OCI-LY3 (cell line): ENCODE data around the gene ASCL5.
A peak's percentile ranks its signal among the peaks of the same experiment; 100 is the strongest.

Source experiments
- H2AFZ ChIP-seq: fragments of 200-600, 300-600 bp; shearing (Covaris generic); 2 replicates; pipeline ENCODE4 v1.6.0; 2014; ENCODE audit warnings: antibody characterized with exemption, low read depth, low read length
- H3K27ac ChIP-seq: fragments of 200-600, 300-600 bp; sonication (generic); 2 replicates; pipeline ENCODE4 v1.5.1; 2014; ENCODE audit warnings: mild to moderate bottlenecking, low read length, moderate library complexity, mixed read lengths
- H3K27me3 ChIP-seq: fragments of 200-600, 300-600 bp; sonication (generic); 2 replicates; pipeline ENCODE4 v1.6.1; 2014; ENCODE audit warnings: low read depth, low read length, mixed read lengths
- H3K36me3 ChIP-seq: fragments of 200-600, 300-600 bp; sonication (generic); replicated peaks from 2 replicates; pipeline ENCODE3; 2014; ENCODE audit warnings: low read depth, low read length, mixed read lengths
- H3K4me1 ChIP-seq: fragments of 300-600, 200-600 bp; sonication (generic); 2 replicates; pipeline ENCODE4 v1.6.1; 2014; ENCODE audit warnings: low read length, mixed read lengths
- H3K4me2 ChIP-seq: fragments of 200-600, 300-600 bp; sonication (generic); 2 replicates; pipeline ENCODE4 v1.6.1; 2014; ENCODE audit warnings: low read length, mixed read lengths
- H3K4me3 ChIP-seq: fragments of 300-600, 200-600 bp; sonication (generic); 2 replicates; pipeline ENCODE4 v1.5.1; 2014; ENCODE audit warnings: antibody characterized with exemption, mild to moderate bottlenecking, low read length, moderate library complexity
- H3K79me2 ChIP-seq: fragments of 300-600, 200-600 bp; shearing (Covaris generic); 2 replicates; pipeline ENCODE4 v1.6.1; 2014; ENCODE audit warnings: mild to moderate bottlenecking, low read length, mixed read lengths
- H3K9ac ChIP-seq: fragments of 300-600, 200-600 bp; shearing (Covaris generic); 2 replicates; pipeline ENCODE4 v1.6.0; 2014; ENCODE audit warnings: mild to moderate bottlenecking, low read length, moderate library complexity
- H3K9me3 ChIP-seq: fragments of 200-600, 300-600 bp; shearing (Covaris generic); 2 replicates; pipeline ENCODE4 v1.6.1; 2014; ENCODE audit warnings: low read length, mixed read lengths; ENCODE audit not compliant: insufficient read depth
- H4K20me1 ChIP-seq: fragments of 200-600, 300-600 bp; sonication (generic); 2 replicates; pipeline ENCODE4 v1.6.1; 2016; ENCODE audit warnings: low read length, mixed read lengths; ENCODE audit not compliant: insufficient read depth
- EZH2phosphoT487 ChIP-seq: fragments of 200-600 bp; shearing (Covaris generic); IDR thresholded peaks from 2 replicates; pipeline ENCODE4 v1.6.1; 2018; ENCODE audit warnings: antibody characterized with exemption, mixed run types, low read depth
- TF ChIP-seq, protein P1 (sequence below): fragments of 200-600, 300-600 bp; sonication (generic); IDR thresholded peaks from 2 replicates; pipeline ENCODE4 v1.5.1; 2014; ENCODE audit warnings: antibody characterized with exemption, low read length, low read depth

Gene ASCL5

DNA sequence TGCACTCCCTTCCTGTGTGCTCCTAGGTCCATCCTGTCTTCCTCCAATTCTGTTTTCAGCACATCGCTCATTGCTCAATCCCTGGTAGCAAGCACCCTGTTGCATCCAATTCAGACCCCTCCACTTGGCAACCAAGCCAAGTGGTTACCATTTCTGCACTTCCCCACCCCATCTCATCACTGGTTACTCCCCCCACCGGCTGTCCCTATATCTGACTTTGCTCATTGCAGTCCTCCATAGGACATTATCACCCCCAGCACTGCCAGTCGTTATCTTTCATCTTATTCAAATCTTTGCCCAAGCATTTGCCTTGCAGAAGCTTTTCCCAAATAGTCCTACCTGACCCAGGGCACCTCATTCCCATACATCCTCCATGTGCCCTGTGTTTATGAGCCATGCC is 29.4 kb upstream of the ASCL5 start:
- H3K36me3 ChIP-seq, result peaks cover 15% of the 10 kb centered on the region
- H3K9ac ChIP-seq, result no peak overlapping the region
- H4K20me1 ChIP-seq, result no peaks in the 10 kb centered on the region
- H3K79me2 ChIP-seq, result peaks cover 8% of the 10 kb centered on the region
- no peak for TF ChIP-seq EZH2phosphoT487
- TF ChIP-seq, protein P1, sequence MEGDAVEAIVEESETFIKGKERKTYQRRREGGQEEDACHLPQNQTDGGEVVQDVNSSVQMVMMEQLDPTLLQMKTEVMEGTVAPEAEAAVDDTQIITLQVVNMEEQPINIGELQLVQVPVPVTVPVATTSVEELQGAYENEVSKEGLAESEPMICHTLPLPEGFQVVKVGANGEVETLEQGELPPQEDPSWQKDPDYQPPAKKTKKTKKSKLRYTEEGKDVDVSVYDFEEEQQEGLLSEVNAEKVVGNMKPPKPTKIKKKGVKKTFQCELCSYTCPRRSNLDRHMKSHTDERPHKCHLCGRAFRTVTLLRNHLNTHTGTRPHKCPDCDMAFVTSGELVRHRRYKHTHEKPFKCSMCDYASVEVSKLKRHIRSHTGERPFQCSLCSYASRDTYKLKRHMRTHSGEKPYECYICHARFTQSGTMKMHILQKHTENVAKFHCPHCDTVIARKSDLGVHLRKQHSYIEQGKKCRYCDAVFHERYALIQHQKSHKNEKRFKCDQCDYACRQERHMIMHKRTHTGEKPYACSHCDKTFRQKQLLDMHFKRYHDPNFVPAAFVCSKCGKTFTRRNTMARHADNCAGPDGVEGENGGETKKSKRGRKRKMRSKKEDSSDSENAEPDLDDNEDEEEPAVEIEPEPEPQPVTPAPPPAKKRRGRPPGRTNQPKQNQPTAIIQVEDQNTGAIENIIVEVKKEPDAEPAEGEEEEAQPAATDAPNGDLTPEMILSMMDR, result no peak
- H2AFZ ChIP-seq, result no peak overlapping the region
- no peak overlapping the region for H3K4me2 ChIP-seq
- peaks cover 37% of the 10 kb centered on the region for H3K4me1 ChIP-seq
- no peak overlapping the region for H3K27ac ChIP-seq
- H3K27me3 ChIP-seq, result 0 out of 2 replicates have a peak, but pooled peaks cover 6% of the 10 kb centered on the region
- H3K4me3 ChIP-seq, result no peak overlapping the region
- peaks cover 4% of the 10 kb centered on the region; the same call in 1 of the 2 replicates for H3K9me3 ChIP-seq

- TF ChIP-seq, protein P1, result no peak
- H4K20me1 ChIP-seq, result no peaks in the 10 kb centered on the region
- peaks cover 24% of the 10 kb centered on the region for H3K36me3 ChIP-seq
- no peak overlapping the region for H2AFZ ChIP-seq
- H3K4me2 ChIP-seq, result no peak overlapping the region
- H3K9ac ChIP-seq, result no peak overlapping the region
- H3K79me2 ChIP-seq, result peaks cover 8% of the 10 kb centered on the region
- H3K4me1 ChIP-seq, result peaks cover 33% of the 10 kb centered on the region
- no peak overlapping the region for H3K4me3 ChIP-seq
- H3K27ac ChIP-seq, result no peak overlapping the region
- 0 out of 2 replicates have a peak, but pooled peaks cover 6% of the 10 kb centered on the region for H3K27me3 ChIP-seq
- peaks cover 4% of the 10 kb centered on the region; the same call in 1 of the 2 replicates for H3K9me3 ChIP-seq
These were observed 28.4 kb upstream of the ASCL5 start for GRCh38 chr1:201155354-201155753.

DNA sequence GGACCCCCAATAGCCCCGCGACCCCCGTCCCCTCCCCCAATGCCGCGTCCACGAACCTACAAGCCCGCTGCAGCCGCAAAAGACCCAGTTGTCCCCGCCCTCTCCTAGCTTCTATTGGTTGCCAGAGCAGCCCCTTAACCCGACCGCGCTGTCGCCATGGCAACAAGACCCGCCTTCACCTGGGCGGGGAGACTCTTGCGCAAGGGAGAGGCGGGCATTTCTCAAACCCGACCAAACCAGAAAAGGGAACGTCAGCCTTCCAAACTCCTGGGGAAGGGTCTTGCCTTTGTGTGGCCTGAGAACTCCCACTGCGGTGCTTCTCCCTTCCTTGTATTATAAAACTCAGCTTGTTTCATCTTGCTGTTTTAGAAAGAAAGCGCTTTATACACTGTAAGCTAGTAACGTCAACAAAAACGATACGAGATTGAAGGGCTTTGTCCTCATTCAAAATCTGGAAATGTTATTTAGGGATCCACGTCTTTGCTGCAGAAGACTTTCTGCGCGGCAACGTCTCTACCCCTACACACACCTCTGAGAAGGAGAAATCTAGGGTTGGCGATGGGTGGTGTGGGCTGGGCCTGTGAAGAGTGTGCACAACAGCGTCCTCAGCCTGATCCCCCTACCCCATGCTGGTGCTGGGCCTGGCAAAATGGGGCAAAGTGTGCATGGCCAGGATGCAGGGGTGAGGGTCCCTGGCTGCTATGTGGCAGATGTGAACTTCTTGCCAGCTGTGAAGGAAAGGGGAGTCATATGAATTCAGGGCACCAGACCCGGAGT is 27.6 kb upstream of the ASCL5 start, which contains the start of gene TMEM9:
TSS of gene TMEM9 (minus strand) at position 86 of the 777 bp plus-strand sequence. CDS start 551 bp downstream, outside the sequence.
- no peaks in the 10 kb centered on the region for H4K20me1 ChIP-seq
- no peak for TF ChIP-seq EZH2phosphoT487
- TF ChIP-seq, protein P1, result no peak
- peaks cover 29% of the 10 kb centered on the region for H3K36me3 ChIP-seq
- 0 out of 2 replicates have a peak, but pooled peaks cover 6% of the 10 kb centered on the region for H3K27me3 ChIP-seq
- H3K79me2 ChIP-seq, result peaks cover 8% of the 10 kb centered on the region
- H3K27ac ChIP-seq, result no peak within 1 kb of the TSS
- H3K4me1 ChIP-seq, result peaks cover 25% of the 10 kb centered on the region
- H3K4me3 ChIP-seq, result peak within 1 kb of the TSS; percentile 87
- H3K9me3 ChIP-seq, result peaks cover 4% of the 10 kb centered on the region; the same call in 1 of the 2 replicates
- peak within 1 kb of the TSS; percentile 99 for H2AFZ ChIP-seq
- H3K4me2 ChIP-seq, result peak within 1 kb of the TSS; percentile 96
- H3K9ac ChIP-seq, result peak within 1 kb of the TSS; percentile 76
